Cerebellar cortex (tissue), 1 donor: ENCODE measurements around the gene BPIFB3.
"Not testable (repeated sequence)": the region's sequence is repeated elsewhere in the genome, so short reads cannot be mapped to it uniquely, and the experiment has no call there.

Experiments used
- DNase-seq: peaks from one replicate; pipeline ENCODE4 v3.0.0-alpha.2; 2015; ENCODE audit warnings: low spot score

The BPIFB3 gene

GRCh38 chr20:33092361-33092760 is 38.7 kb downstream of the BPIFB3 start:
- no peak for DNase-seq

GRCh38 chr20:33093074-33093473 is 39.4 kb downstream of the BPIFB3 start:
- DNase-seq, result no peak

GRCh38 chr20:33093582-33093981 is 39.9 kb downstream of the BPIFB3 start:
- DNase-seq, result no peak

- no peak for DNase-seq
These were observed 41.5 kb downstream of the BPIFB3 start for GRCh38 chr20:33095249-33095648.

- peak; percentile 71 for DNase-seq
These were observed 42.3 kb downstream of the BPIFB3 start for GRCh38 chr20:33095902-33096584.

GRCh38 chr20:33097001-33097400 is 43.3 kb downstream of the BPIFB3 start:
- no peak for DNase-seq

- DNase-seq, result no peak
These were observed 46.3 kb downstream of the BPIFB3 start for GRCh38 chr20:33099843-33100538.

- no peak for DNase-seq
These were observed 49.9 kb downstream of the BPIFB3 start for GRCh38 chr20:33103556-33103955.

GRCh38 chr20:33104336-33104735 is 50.6 kb downstream of the BPIFB3 start:
- no peak for DNase-seq

- no peak for DNase-seq
These were observed 51.7 kb downstream of the BPIFB3 start for GRCh38 chr20:33105316-33105924.

- not testable (repeated sequence) for DNase-seq
These were observed 52.4 kb downstream of the BPIFB3 start for GRCh38 chr20:33106058-33106620.

GRCh38 chr20:33108661-33109060 is 55.0 kb downstream of the BPIFB3 start:
- DNase-seq, result no peak

GRCh38 chr20:33110147-33110825 is 56.6 kb downstream of the BPIFB3 start:
- DNase-seq, result no peak

GRCh38 chr20:33111306-33111705 is 57.6 kb downstream of the BPIFB3 start:
- DNase-seq, result no peak

GRCh38 chr20:33112547-33113386 is 59.1 kb downstream of the BPIFB3 start:
- no peak for DNase-seq

GRCh38 chr20:33113387-33113908 is 59.7 kb downstream of the BPIFB3 start:
- no peak for DNase-seq

GRCh38 chr20:33115501-33115900 is 61.8 kb downstream of the BPIFB3 start:
- not testable (repeated sequence) for DNase-seq

GRCh38 chr20:33119725-33120720 is 66.3 kb downstream of the BPIFB3 start:
- DNase-seq, result no peak

GRCh38 chr20:33120934-33121333 is 67.2 kb downstream of the BPIFB3 start:
- DNase-seq, result no peak

- not testable (repeated sequence) for DNase-seq
These were observed 68.6 kb downstream of the BPIFB3 start for GRCh38 chr20:33122297-33122696.
